Measurements from ENCODE around the gene CSTPP1.

CSTPP1 gene

GRCh38 chr11:47183969-47184368 is 247.4 kb downstream of the CSTPP1 start:
- no peak overlapping the region for H3K14ac ChIP-seq (ENCODE audit: low read length)
- no peak for DNase-seq (ENCODE audit: low spot score)
- H2AFZ ChIP-seq (ENCODE audit: low read length): peak overlapping the region; percentile 97
- WGBS, 2 donors (ENCODE audit: extremely low coverage in 2 of 2, insufficient read length in 2 of 2, insufficient replicate concordance in 1 of 2): no CpG with 5 or more reads among the region's 7 CpGs
- no peak overlapping the region for H3K23ac ChIP-seq (ENCODE audit: low read depth, low read length, poor library complexity)
- no peaks in the 10 kb centered on the region for H3K36me3 ChIP-seq (replicated peaks in 1 of 2; ENCODE audit: control insufficient read depth in 2 of 2, insufficient read depth in 2 of 2, low read length in 2 of 2)
- H3K79me1 ChIP-seq (ENCODE audit: low read depth, low read length): peaks cover 1% of the 10 kb centered on the region
- H3K27ac ChIP-seq (replicated peaks; ENCODE audit: low read length): no peak overlapping the region
- H3K9me3 ChIP-seq (replicated peaks in 1 of 2; ENCODE audit: control insufficient read depth in 2 of 2, insufficient read depth in 1 of 2, low read depth in 1 of 2, low read length in 2 of 2): no peaks in the 10 kb centered on the region
- H3K18ac ChIP-seq (ENCODE audit: low read length): no peak overlapping the region
- no peak overlapping the region for H3K4me3 ChIP-seq (ENCODE audit: low read length in 2 of 2)
- H3K4ac ChIP-seq (ENCODE audit: low read length): no peak overlapping the region
- peak overlapping the region; percentile 91 for H2BK15ac ChIP-seq (ENCODE audit: low read length)
- no peak overlapping the region for H2BK120ac ChIP-seq (ENCODE audit: low read depth, low read length)
- H3K4me1 ChIP-seq (ENCODE audit: control insufficient read depth in 2 of 2, insufficient read depth in 1 of 2, low read depth in 1 of 2, low read length in 2 of 2): peaks cover 9 to 14% of the 10 kb centered on the region in 2 donors
- H3K9ac ChIP-seq (ENCODE audit: low read depth, low read length, poor library complexity): peak overlapping the region; percentile 30
- no peak overlapping the region for H2AK5ac ChIP-seq (ENCODE audit: low read depth, low read length)
- no peak overlapping the region for H3K4me2 ChIP-seq (ENCODE audit: insufficient read depth, low read length, poor library complexity, severe bottlenecking)
- H4K8ac ChIP-seq (ENCODE audit: low read depth, low read length): no peak overlapping the region
- no peak overlapping the region for H2BK12ac ChIP-seq (ENCODE audit: low read length)
- no peak overlapping the region for H2BK5ac ChIP-seq (ENCODE audit: low read length)
- H3K27me3 ChIP-seq (ENCODE audit: control insufficient read depth in 3 of 3, insufficient read depth in 3 of 3, low read depth in 1 of 3, low read length in 3 of 3): peaks cover 5 to 37% (median 35%) of the 10 kb centered on the region in 3 experiments
- H4K91ac ChIP-seq (ENCODE audit: low read depth, low read length, poor library complexity): no peak overlapping the region

GRCh38 chr11:47184711-47185304 is 248.2 kb downstream of the CSTPP1 start:
- H3K23ac ChIP-seq (ENCODE audit: low read depth, low read length, poor library complexity): no peak overlapping the region
- no peak overlapping the region for H3K4me3 ChIP-seq (ENCODE audit: low read length in 2 of 2)
- peak overlapping the region; percentile 97 for H2AFZ ChIP-seq (ENCODE audit: low read length)
- H4K8ac ChIP-seq (ENCODE audit: low read depth, low read length): no peak overlapping the region
- peak overlapping the region; percentile 91 for H2BK15ac ChIP-seq (ENCODE audit: low read length)
- no peak overlapping the region for H3K27ac ChIP-seq (replicated peaks; ENCODE audit: low read length)
- no peaks in the 10 kb centered on the region for H3K9me3 ChIP-seq (replicated peaks in 1 of 2; ENCODE audit: control insufficient read depth in 2 of 2, insufficient read depth in 1 of 2, low read depth in 1 of 2, low read length in 2 of 2)
- H2AK5ac ChIP-seq (ENCODE audit: low read depth, low read length): peak overlapping the region; percentile 99
- H3K79me1 ChIP-seq (ENCODE audit: low read depth, low read length): peaks cover 1% of the 10 kb centered on the region
- H3K27me3 ChIP-seq (ENCODE audit: control insufficient read depth in 3 of 3, insufficient read depth in 3 of 3, low read depth in 1 of 3, low read length in 3 of 3): peaks cover 5 to 43% (median 39%) of the 10 kb centered on the region in 3 experiments
- peak overlapping the region; percentile 87 for H3K4me2 ChIP-seq (ENCODE audit: insufficient read depth, low read length, poor library complexity, severe bottlenecking)
- peak overlapping the region; percentile 49 for H3K14ac ChIP-seq (ENCODE audit: low read length)
- no peak for DNase-seq (ENCODE audit: low spot score)
- H3K36me3 ChIP-seq (replicated peaks in 1 of 2; ENCODE audit: control insufficient read depth in 2 of 2, insufficient read depth in 2 of 2, low read length in 2 of 2): no peaks in the 10 kb centered on the region
- H4K91ac ChIP-seq (ENCODE audit: low read depth, low read length, poor library complexity): no peak overlapping the region
- peak overlapping the region; percentile 95 for H2BK120ac ChIP-seq (ENCODE audit: low read depth, low read length)
- no CpG with 5 or more reads among the region's 13 CpGs for WGBS, 2 donors (ENCODE audit: extremely low coverage in 2 of 2, insufficient read length in 2 of 2, insufficient replicate concordance in 1 of 2)
- peak overlapping the region; percentile 93 for H3K18ac ChIP-seq (ENCODE audit: low read length)
- H3K4me1 ChIP-seq (ENCODE audit: control insufficient read depth in 2 of 2, insufficient read depth in 1 of 2, low read depth in 1 of 2, low read length in 2 of 2): peaks cover 9 to 14% of the 10 kb centered on the region in 2 donors
- peak overlapping the region; percentile 32 for H2BK5ac ChIP-seq (ENCODE audit: low read length)
- H2BK12ac ChIP-seq (ENCODE audit: low read length): peak overlapping the region; percentile 95
- peak overlapping the region; percentile 38 for H3K9ac ChIP-seq (ENCODE audit: low read depth, low read length, poor library complexity)
- no peak overlapping the region for H3K4ac ChIP-seq (ENCODE audit: low read length)

DNA sequence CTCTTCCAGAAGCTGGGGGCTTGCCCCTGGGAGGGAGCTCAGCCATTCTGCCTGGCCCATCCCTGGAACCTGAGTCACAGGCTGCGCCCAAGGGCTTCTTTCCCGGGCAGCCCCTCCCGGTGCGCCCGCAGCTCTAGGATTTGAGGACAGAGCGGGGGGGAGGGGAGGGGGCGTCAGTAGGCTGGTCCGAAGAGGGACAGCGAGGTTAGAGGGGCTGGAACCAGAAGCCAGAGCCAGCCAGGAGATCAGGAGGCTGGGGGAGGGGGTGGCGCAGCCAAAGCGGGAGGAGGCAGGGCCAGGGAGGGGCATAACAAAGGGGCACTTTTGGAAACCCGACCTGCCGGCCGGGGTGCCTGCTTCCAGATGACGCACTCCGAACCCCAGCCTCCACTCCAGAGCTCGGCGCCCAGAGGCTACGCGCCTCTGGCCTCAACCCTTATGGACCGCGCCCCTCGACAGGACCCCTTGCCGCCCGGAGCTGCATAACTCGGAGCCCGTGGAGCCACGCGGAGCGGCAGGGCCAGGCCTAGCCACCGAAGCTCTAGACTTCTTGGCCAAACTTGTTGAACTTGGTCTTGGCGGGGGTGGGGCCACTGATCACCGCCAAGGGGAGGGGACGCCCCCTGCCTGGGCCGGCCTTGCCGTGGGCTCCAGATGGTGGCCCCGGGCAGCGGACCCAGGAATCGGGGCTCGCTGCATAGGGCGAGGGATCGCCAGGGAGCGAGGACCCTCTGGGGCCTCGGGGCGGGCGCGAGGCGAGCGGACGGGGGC is 248.9 kb downstream of the CSTPP1 start:
- peak overlapping the region; percentile 78 for H3K9ac ChIP-seq (ENCODE audit: low read depth, low read length, poor library complexity)
- peak overlapping the region; percentile 47 to 77 for H3K4me3 ChIP-seq (ENCODE audit: low read length in 2 of 2)
- peak overlapping the region; percentile 93 for H3K23ac ChIP-seq (ENCODE audit: low read depth, low read length, poor library complexity)
- peak; percentile 58 for DNase-seq (ENCODE audit: low spot score)
- peak overlapping the region; percentile 79 for H4K91ac ChIP-seq (ENCODE audit: low read depth, low read length, poor library complexity)
- peak overlapping the region; percentile 87 for H3K4me2 ChIP-seq (ENCODE audit: insufficient read depth, low read length, poor library complexity, severe bottlenecking)
- H2AFZ ChIP-seq (ENCODE audit: low read length): peak overlapping the region; percentile 97
- no peaks in the 10 kb centered on the region for H3K36me3 ChIP-seq (replicated peaks in 1 of 2; ENCODE audit: control insufficient read depth in 2 of 2, insufficient read depth in 2 of 2, low read length in 2 of 2)
- H2BK120ac ChIP-seq (ENCODE audit: low read depth, low read length): no peak overlapping the region
- peak overlapping the region; percentile 32 for H2BK5ac ChIP-seq (ENCODE audit: low read length)
- H3K79me1 ChIP-seq (ENCODE audit: low read depth, low read length): peaks cover 1% of the 10 kb centered on the region
- H2AK5ac ChIP-seq (ENCODE audit: low read depth, low read length): peak overlapping the region; percentile 99
- no peak overlapping the region for H3K27ac ChIP-seq (replicated peaks; ENCODE audit: low read length)
- peaks cover 9 to 14% of the 10 kb centered on the region in 2 donors for H3K4me1 ChIP-seq (ENCODE audit: control insufficient read depth in 2 of 2, insufficient read depth in 1 of 2, low read depth in 1 of 2, low read length in 2 of 2)
- H2BK15ac ChIP-seq (ENCODE audit: low read length): peak overlapping the region; percentile 97
- no peak overlapping the region for H2BK12ac ChIP-seq (ENCODE audit: low read length)
- H3K18ac ChIP-seq (ENCODE audit: low read length): peak overlapping the region; percentile 93
- peaks cover 5 to 44% (median 39%) of the 10 kb centered on the region in 3 experiments for H3K27me3 ChIP-seq (ENCODE audit: control insufficient read depth in 3 of 3, insufficient read depth in 3 of 3, low read depth in 1 of 3, low read length in 3 of 3)
- peak overlapping the region; percentile 99 for H4K8ac ChIP-seq (ENCODE audit: low read depth, low read length)
- no peak overlapping the region for H3K14ac ChIP-seq (ENCODE audit: low read length)
- H3K4ac ChIP-seq (ENCODE audit: low read length): peak overlapping the region; percentile 76
- WGBS, 2 donors (ENCODE audit: extremely low coverage in 2 of 2, insufficient read length in 2 of 2, insufficient replicate concordance in 1 of 2): no CpG with 5 or more reads among the region's 50 CpGs
- no peaks in the 10 kb centered on the region for H3K9me3 ChIP-seq (replicated peaks in 1 of 2; ENCODE audit: control insufficient read depth in 2 of 2, insufficient read depth in 1 of 2, low read depth in 1 of 2, low read length in 2 of 2)

DNA sequence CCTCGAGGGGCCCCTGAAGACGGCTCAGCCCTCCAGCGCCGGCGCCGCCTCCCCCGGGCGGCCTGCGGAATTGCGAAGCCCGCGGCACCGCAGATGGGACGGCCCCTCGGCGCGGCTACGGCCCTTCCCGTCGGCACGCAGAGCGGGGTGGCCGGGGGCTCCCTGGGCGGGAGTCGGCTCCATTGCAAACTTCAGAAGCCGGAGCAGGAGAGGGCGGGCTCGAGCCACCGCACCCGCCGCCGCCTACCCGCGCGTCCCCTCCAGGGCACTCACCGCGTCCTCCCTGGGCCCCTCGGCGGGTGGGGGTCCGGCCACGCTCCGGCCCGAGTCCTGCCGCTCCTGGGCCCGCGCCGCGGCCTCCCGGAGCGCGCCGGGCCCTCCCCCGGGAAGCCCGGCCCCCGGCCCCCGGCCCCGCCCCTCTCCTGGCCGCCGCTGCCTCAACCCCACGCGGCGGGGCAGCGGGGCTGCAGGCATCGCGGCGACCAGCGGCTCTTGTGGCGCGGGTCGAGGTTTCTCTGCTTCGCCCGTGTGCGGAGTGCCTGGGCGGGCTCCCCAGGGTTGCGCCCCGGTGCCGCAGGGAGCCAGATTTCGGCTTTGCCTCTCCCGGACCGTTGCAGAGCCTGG is 249.6 kb downstream of the CSTPP1 start, which contains the start of gene PACSIN3:
TSS of gene PACSIN3 (minus strand) at position 359 of the 624 bp plus-strand sequence. CDS start 3,707 bp downstream, outside the sequence.
- peak within 1 kb of the TSS; percentile 97 for H2AFZ ChIP-seq (ENCODE audit: low read length)
- peak within 1 kb of the TSS; percentile 99 for H2AK5ac ChIP-seq (ENCODE audit: low read depth, low read length)
- peak; percentile 40 for DNase-seq (ENCODE audit: low spot score)
- H2BK15ac ChIP-seq (ENCODE audit: low read length): peak within 1 kb of the TSS; percentile 97
- peak within 1 kb of the TSS; percentile 32 for H2BK5ac ChIP-seq (ENCODE audit: low read length)
- no CpG with 5 or more reads among the region's 80 CpGs for WGBS, 2 donors (ENCODE audit: extremely low coverage in 2 of 2, insufficient read length in 2 of 2, insufficient replicate concordance in 1 of 2)
- H2BK12ac ChIP-seq (ENCODE audit: low read length): no peak within 1 kb of the TSS
- peak within 1 kb of the TSS; percentile 63 for H2BK120ac ChIP-seq (ENCODE audit: low read depth, low read length)
- no peaks in the 10 kb centered on the region for H3K9me3 ChIP-seq (replicated peaks in 1 of 2; ENCODE audit: control insufficient read depth in 2 of 2, insufficient read depth in 1 of 2, low read depth in 1 of 2, low read length in 2 of 2)
- peak within 1 kb of the TSS; percentile 93 for H3K23ac ChIP-seq (ENCODE audit: low read depth, low read length, poor library complexity)
- peak within 1 kb of the TSS; percentile 87 for H3K4me2 ChIP-seq (ENCODE audit: insufficient read depth, low read length, poor library complexity, severe bottlenecking)
- H4K91ac ChIP-seq (ENCODE audit: low read depth, low read length, poor library complexity): peak within 1 kb of the TSS; percentile 79
- H3K27me3 ChIP-seq (ENCODE audit: control insufficient read depth in 3 of 3, insufficient read depth in 3 of 3, low read depth in 1 of 3, low read length in 3 of 3): peaks cover 5 to 44% (median 39%) of the 10 kb centered on the region in 3 experiments
- H3K9ac ChIP-seq (ENCODE audit: low read depth, low read length, poor library complexity): peak within 1 kb of the TSS; percentile 78
- H3K79me1 ChIP-seq (ENCODE audit: low read depth, low read length): peaks cover 1% of the 10 kb centered on the region
- no peak within 1 kb of the TSS for H3K27ac ChIP-seq (replicated peaks; ENCODE audit: low read length)
- H3K36me3 ChIP-seq (replicated peaks in 1 of 2; ENCODE audit: control insufficient read depth in 2 of 2, insufficient read depth in 2 of 2, low read length in 2 of 2): no peaks in the 10 kb centered on the region
- peak within 1 kb of the TSS; percentile 76 for H3K4ac ChIP-seq (ENCODE audit: low read length)
- no peak within 1 kb of the TSS for H3K14ac ChIP-seq (ENCODE audit: low read length)
- H3K4me1 ChIP-seq (ENCODE audit: control insufficient read depth in 2 of 2, insufficient read depth in 1 of 2, low read depth in 1 of 2, low read length in 2 of 2): peaks cover 9 to 14% of the 10 kb centered on the region in 2 donors
- H3K18ac ChIP-seq (ENCODE audit: low read length): peak within 1 kb of the TSS; percentile 97
- peak within 1 kb of the TSS; percentile 99 for H4K8ac ChIP-seq (ENCODE audit: low read depth, low read length)
- peak within 1 kb of the TSS; percentile 47 to 77 for H3K4me3 ChIP-seq (ENCODE audit: low read length in 2 of 2)

All from neuronal stem cell (in vitro differentiated cells).